T47D (cell line): ENCODE measurements around the gene NPAT.

Experiments used
- DNase-seq, 2 experiments: peaks; one replicate each; pipeline versions ENCODE4 v3.0.0 to v3.0.0-alpha.2; 2011 to 2012; ENCODE audit warnings: low read depth in 1 of 2, low spot score in 1 of 2
- JUND ChIP-seq: IDR thresholded peaks from 2 replicates; pipeline ENCODE4 v1.6.1; 2012; ENCODE audit warnings: low read depth
- in situ Hi-C: cut with HindIII; loops from 2 replicates; pipeline ENCODE4 v1.10.0; 2016; ENCODE audit warnings: low sequenced_read_pairs, low pct_unique_long_range_greater_than_20kb

NPAT gene

DNA sequence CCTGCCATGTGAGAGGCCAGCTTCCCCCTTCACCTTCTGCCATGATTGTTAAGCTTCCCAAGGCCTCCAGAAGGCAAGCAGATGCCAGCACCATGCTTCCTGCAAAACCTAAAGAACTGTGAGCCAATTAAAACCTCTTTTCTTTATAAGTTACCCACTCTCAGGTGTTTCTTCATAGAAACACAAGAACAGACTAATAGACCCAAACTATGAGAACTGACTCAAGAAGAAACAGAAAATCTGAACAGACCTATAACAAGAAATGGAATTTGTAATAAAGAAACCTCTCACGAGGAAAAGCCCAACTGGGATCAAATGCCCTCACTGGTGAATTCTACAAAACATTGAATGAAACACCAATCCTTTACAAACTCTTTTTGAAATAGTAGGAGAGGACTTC is 12.0 kb downstream of the NPAT start:
- DNase-seq: no peak
- in situ Hi-C loops: no loop called here
- no peak for TF ChIP-seq JUND

DNA sequence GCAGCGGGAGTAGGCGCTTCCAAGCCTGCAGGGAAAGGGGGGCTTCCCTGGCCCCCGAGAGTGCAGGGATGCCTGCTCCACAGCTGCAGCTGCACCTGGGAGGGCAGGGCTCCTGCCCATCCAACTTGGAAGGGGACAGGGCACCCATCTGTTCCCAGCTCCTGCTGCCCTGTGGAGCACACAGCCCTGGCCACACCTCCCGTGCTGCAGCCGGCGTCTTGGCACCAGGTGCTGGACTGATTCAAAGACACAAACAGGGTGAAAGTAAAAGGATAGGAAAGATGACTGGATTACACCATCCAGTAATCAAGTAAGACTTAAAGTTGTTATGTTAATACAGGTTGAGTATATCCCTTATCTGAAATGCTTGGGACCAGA is 14.8 kb downstream of the NPAT start:
- no peak for TF ChIP-seq JUND
- DNase-seq: no peak
- in situ Hi-C loops: no loop called here

GRCh38 chr11:108206969-108207682 is 15.3 kb downstream of the NPAT start:
- peak in 1 of 2 experiments; percentile 18 for DNase-seq
- in situ Hi-C loops: no loop called here
- no peak for TF ChIP-seq JUND

- in situ Hi-C loops: no loop called here
- DNase-seq: no peak
- TF ChIP-seq JUND: no peak
Measured at GRCh38 chr11:108206171-108206570, 16.3 kb downstream of the NPAT start.

DNA sequence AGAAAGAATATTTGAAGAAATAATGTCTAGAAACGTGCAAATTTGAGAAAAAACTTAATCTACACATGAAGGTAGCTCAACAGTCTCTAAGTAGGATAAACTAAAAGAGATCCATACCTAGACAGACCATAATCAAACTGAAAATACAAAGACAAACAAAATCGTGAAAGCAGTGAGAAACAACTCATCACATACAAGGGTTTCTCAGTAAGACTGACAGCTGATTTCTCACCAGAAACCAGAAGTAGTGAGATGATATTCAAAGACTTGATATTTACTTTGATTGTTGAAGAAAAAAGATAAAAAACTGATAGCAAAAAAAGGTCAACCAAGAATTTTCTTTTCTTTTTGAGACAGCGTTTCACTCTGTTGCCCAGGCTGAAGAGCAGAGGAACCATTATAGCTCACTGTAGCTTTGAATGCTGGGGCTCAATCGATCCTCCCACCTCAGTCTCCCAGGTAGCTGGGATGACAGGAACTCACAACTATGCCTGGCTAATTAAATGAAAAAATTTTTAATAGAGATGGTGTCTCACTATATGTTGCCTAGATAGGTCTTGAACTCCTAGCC is 17.4 kb downstream of the NPAT start:
- in situ Hi-C loops: no loop called here
- no peak for TF ChIP-seq JUND
- DNase-seq: no peak

DNA sequence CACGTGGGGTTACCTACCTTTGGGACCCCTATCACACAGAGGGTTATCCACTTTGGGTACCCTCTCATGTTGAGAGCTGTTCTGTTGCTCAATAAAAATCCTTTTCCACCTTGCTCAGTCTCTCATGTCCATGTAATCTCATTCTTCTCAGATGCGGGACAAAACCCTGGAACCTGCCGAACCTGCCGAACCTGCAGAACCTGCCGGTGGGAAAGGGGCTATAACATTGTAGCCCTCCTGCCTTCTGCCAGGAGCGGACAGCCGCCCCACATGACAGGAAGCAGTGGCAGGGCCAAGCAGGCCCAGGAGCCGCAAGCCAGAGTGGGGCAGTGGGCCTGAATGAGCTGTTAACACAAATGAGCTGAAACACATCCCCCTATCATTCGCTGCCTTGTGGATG is 18.1 kb downstream of the NPAT start:
- in situ Hi-C loops: no loop called here
- no peak for TF ChIP-seq JUND
- DNase-seq: no peak

DNA sequence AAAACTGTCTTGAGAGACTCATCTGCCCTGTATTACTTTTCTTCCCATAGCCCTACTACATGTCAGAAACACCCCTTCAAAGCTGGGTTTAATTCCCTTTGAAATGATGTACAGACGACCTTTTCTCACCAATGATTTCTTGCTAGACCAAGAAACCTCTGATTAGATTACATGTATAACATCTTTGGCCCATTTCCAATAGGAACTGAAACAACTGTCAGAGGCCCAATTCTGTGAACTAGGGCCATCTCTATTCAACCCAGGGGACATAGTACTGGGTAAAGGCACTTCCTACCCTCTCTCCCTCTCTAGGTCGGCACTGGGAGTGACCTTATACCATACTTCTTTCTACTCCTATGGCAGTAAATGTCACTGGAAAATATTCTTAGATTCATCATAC is 19.4 kb downstream of the NPAT start:
- in situ Hi-C loops: no loop called here
- no peak for TF ChIP-seq JUND
- DNase-seq: no peak

DNA sequence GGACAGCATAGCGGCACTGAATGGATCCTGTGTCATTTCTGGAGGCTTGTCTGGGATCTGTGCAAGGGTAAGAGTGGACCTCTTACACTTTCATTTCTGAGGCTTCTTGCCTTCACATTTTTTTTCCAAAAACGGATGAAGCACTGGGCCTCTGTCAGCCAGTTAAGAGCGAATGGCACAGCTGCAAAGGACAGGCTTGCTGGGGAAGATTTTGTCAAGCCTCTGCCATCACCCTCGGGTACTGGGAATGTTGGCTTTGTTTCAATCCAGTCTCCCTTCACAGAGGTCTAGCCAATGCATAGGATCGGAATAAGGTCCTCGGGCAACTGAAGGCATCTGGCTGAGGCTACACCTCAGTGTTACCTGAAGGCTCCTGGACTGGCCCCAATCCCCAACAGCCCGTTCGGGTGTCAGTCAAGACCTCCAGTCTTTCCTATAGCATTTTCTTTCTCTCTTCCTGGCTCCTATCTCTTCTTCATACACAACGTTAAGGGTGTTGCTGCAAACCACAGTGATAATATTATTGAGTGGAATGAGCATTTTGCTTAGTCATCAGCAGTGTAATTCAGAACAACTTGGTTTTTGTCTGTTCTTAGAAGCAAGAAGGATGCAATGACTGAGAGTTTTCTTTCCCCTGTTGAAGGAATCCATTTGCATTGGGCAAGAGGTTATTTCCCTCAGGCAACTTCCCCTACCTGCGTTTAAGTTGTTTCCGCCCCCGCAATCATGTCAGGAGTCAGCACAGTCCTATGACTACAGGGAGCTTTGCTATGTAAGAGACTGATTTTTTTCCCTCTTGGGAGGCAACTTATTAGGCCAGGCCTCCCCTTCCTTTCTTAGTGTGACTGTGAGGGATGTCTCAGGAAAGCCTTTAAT is 22.8 kb downstream of the NPAT start:
- in situ Hi-C loops: no loop called here
- TF ChIP-seq JUND: no peak

DNA sequence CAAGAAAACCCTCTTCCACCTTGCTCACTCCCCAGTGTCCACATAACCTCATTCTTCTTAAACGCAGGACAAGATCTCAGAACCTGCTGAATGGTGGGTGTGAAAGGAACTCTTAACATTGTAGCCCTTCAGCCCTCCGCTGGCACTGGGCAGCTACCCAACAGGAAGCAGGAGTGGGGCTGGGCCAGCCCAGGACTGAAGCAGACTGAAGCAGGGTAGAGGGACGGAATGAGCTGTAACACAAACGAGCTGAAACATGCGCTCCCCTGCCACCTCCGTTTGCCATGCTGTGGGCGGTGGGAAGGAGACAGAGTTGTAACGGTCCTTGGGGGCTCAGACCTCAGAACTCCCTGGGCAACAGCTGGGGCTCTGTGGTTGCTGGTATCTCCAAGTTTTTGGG is 23.6 kb downstream of the NPAT start:
- in situ Hi-C loops: no loop called here
- DNase-seq: no peak
- TF ChIP-seq JUND: no peak

More for the DNA sequence above, 22.8 kb downstream of the NPAT start:
- DNase-seq: peak in 1 of 2 experiments; percentile 13

GRCh38 chr11:108197351-108197750 is 25.1 kb downstream of the NPAT start:
- no peak for DNase-seq
- in situ Hi-C loops: no loop called here
- no peak for TF ChIP-seq JUND

GRCh38 chr11:108196901-108197300 is 25.5 kb downstream of the NPAT start:
- in situ Hi-C loops: no loop called here
- no peak for TF ChIP-seq JUND

DNA sequence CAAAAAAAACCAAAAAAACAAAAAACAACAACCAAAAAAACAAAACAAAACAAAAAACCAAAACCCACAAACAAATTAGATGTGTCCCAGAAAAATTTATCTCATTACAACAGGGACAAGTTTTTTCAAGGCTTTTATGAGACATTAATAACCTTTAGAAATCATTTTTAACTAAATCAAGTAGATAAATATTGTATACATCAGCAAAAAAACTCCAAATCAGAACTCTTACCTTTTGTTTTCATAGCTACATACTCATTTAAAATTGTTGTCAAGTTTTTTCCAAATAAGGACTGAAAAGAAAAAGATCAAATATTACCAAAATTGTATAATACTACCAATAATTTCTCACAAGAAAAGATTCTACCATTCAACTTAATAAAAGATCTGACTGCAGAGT is 28.7 kb downstream of the NPAT start:
- DNase-seq: no peak
- in situ Hi-C loops: no loop called here
- TF ChIP-seq JUND: no peak

More at GRCh38 chr11:108196901-108197300, 25.5 kb downstream of the NPAT start:
- DNase-seq: no peak

DNA sequence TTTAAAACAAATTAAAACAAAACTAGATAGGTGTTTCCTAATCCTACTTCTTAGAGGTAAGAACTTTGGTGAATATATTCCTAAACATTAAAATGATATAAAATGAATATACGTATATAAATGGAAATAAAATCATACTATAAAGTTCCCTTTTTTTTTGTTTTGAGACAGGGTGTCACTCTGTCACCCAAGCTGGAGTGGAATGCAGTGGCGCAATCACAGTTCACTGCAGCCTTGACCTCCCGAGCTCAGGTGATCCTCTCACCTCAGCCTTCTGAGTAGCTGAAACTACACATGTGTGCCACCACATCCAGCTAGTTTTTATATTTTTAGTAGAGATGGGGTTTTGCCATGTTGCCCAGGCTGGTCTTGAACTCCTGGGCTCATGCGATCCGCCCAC is 44.9 kb downstream of the NPAT start:
- in situ Hi-C loops: no loop called here
- no peak for DNase-seq
- TF ChIP-seq JUND: no peak

DNA sequence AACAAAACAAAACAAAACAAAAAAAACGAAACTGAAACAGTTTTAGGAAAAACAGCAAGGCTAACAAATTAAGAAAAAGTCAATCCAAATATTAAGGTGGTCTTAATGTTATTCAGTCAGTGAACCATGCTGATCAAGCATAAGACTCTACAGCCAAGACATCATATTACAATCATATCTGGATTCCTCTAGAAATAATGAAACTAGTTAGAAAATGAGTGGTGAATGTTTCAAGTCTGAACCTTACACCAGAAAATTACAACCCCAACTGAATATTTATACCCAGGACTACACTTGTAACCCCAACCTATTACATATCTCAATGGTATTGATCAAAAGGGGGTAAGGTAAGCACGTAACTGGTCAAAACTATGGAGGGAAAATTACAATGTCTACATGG is 52.3 kb downstream of the NPAT start:
- in situ Hi-C loops: no loop called here
- no peak for DNase-seq
- TF ChIP-seq JUND: no peak
